Amygdala (tissue), 56 donors: ENCODE data around the gene C10orf62.
"Not testable (repeated sequence)": the region's sequence is repeated elsewhere in the genome, so short reads cannot be mapped to it uniquely, and the experiment has no call there.

Experiments
- DNase-seq, 56 donors: peaks; one replicate each; lab custom pipeline; 2025; lab: John Stamatoyannopoulos, UW

C10orf62 gene

DNA sequence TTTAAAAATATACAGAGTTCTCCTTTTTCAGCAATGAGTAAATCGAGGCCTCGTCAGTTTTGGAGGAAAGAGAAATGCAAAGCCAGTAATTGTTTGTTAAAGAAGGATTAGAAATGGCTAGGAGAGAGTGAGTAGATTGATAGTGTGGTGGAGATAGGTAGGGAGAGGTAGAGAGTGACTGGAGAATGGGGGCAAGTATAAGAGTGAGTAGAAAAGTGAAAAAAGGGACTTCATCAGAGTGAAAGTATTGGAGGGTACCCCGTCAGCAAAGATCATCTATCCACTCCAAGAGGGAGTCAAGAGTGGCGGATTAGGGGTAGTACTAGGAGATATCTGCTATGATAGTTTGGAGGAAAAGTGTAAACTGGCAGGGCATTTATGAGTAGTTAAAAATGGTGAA is 26.2 kb upstream of the C10orf62 start:
- DNase-seq = no peak

DNA sequence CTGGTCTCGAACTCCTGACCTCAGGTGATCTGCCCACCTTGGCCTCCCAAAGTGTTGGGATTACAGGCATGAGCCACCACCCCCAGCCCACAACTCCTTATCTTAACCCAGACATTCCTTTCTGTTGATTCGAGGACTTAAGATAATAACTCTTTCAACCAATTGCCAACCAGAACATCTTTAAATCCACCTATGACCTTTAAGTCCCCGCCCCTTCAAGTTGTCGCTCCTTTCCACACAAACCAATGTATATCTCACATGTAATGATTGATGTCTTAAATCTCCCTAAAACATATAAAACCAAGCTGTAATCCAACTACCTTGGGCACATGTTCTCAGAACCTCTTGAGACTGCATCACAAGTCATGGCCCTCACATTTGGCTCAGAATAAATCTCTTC is 24.7 kb upstream of the C10orf62 start:
- DNase-seq = no peak

DNA sequence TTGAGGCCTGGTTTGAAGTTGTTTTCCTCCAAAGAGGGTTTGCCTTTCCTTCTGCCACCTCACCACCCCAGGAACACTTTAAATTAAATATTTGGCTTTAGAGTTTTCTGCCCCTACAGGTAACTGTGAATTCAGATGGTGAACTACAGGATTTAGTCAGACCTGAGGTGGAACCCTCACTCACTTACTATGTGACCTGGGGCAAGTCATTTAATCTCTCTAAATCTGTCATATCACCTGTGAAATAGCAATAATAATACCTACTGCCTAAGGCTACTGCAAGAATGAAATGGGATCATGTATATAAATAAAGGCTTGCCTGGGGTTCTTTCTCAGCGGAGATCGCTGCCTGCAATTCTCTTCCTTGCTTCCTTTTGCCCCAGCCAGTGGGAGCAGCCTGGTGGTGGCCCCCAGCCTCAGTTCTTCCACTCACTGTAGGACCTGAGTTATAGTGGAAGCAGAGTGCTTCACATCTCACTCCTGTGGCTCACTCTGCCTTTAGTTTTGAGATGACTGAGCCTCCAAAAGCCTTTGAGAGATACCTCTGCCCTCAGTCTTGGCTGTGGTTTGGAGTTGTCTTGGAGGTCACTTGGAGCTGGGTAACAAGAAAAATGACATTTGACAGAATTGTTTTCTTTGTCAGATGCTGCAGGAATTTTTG is 23.1 kb upstream of the C10orf62 start:
- DNase-seq = no peak

DNA sequence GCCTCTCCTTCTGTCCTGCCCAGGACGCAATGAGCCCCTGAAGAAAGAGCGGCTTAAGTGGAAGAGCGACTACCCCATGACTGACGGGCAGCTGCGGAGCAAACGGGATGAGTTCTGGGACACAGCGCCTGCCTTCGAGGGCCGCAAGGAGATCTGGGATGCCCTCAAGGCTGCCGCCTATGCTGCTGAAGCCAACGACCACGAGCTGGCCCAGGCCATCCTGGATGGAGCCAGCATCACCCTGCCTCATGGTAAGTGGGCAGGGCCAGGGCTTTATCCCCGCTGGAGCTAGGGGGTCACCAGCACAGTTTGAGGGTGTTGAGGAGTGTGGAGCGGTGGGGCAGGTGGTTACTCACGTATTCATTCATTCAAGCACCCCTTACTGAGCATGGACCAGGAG is 21.6 kb upstream of the C10orf62 start:
- DNase-seq = no peak

DNA sequence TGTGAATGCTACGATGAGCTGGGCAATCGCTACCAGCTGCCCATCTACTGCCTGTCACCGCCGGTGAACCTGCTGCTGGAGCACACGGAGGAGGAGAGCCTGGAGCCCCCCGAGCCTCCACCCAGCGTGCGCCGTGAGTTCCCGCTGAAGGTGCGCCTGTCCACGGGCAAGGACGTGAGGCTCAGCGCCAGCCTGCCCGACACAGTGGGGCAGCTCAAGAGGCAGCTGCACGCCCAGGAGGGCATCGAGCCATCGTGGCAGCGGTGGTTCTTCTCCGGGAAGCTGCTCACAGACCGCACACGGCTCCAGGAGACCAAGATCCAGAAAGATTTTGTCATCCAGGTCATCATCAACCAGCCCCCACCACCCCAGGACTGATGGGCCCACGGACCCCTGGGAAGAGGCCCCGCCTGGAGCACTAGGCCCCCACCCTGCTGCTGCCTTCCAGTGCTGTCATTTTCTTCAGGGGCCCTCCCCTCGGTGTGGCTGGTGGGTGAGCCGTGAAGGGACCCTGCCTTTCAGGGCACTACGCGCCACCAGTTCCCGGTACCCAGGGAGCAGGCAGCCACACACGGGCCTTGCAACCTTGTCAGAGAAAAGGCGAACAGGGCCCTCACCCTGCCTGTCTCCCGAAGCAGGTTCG is 19.3 kb upstream of the C10orf62 start:
- no peak for DNase-seq

DNA sequence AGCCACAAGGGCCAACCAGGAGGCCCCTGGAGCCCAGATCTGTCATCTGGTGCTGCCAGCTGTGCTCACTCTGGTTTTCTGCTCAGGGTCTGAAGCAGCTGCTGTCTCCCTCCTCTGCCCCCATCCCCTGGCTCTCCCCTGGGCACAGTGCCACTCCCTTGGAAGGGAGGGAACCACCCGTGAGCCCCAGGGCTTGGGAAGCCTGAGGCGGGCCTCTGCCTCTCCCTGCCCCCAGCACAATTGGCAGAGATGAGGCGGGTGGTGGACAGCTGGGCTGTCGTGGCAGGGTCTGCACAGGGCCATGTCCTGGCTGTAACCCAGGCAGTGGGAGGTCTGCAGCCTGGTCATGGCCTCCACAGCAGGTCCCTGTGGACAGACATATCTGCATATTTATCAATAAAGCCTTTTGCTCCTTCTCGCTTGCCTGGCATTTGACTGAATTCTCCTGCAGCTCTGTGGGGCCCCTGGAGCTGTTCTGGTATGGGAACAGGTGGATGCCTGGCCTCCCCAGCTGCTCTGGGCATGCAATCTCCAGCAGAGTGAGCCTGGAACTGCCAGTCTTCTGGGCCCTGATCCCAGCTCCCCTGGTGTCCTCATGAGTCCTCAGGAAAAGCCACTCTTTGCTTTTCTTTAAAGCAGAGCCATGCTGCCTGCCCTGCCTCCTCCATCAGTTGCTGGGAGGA is 18.6 kb upstream of the C10orf62 start:
- DNase-seq = peak in 3 of 56 donors; percentile 8 to 25 (median 24)

DNA sequence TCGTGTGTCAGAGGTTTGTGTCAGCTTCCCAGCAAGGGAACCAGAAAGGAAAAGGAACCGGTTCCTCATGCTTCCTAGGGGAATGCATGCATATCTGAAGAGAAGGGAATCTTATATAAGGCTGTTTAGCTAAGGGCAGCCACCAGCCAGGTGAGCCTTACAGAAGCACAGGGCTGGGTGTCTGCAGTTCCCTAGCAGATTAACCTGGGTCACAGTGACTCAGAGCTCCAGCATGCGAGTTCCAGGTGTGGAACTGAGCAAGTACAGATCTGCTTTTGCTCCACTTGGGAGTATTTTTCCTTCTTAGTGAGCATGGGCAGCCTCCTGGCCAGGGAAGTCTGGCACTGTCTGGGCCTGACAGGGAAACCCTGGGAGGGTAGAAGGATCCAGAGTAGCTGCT is 17.9 kb upstream of the C10orf62 start:
- no peak for DNase-seq

DNA sequence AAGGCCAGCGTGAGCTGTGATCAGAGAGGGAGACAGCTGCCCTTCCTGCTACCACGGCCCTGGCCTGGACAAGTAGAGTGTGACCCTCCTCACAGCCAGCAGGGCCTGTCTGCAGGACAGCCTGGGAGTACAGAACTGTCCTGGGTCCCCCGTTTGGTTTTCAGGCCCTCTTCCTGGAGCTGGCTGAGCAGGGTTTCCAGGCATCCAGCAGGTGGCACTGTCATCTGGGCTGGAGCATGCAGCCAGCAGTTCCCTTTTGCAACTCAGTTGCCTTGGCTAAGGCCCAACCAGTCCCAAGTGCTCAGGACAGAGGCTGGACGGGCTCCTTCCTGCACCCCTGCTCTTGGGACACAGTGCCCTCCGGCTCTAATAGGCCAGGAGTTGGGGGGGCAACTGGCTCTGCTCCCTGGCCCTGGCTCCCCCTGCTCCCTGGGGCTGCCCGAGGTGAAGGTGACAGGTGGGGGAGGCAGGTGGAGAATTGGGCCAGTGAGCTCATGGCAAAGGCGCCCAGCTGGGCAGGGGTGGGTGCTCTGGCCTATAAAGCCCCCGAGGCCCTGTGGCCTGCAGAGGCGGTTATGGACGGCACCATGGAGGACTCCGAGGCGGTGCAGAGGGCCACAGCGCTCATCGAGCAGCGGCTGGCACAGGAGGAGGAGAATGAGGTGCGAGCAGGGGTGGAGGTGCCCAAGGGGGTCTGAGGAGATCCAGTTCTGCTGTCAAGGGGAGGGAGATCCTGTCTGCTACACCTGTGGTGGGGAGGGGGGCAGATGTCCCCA is 17.1 kb upstream of the C10orf62 start, which contains the start of gene ANKRD2:
TSS of gene ANKRD2 (plus strand) at position 566 of the 776 bp plus-strand sequence. CDS start at position 576, 10 bp downstream.
- peak in 48 of 56 donors; percentile 10 to 79 (median 54) for DNase-seq

DNA sequence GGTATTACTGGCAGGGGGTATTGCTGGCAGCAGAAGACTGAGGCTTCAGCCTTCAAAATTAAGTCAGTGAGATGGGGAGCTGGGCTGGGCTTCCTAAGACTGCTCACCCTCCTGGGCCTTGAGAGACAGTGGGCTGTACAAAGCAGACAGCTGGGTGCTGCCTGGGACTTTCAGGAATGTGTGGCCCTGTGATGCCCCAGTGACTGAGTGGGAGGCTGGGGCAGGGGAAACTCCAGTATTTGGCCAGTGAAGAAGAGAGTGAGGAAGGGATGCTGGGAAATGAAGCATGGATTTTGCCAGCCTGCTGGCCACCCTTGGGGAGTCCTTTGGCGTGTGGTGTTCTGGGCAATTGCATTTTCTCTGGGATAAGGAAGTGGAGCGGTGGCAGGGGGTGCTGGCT is 16.5 kb upstream of the C10orf62 start:
- no peak for DNase-seq

DNA sequence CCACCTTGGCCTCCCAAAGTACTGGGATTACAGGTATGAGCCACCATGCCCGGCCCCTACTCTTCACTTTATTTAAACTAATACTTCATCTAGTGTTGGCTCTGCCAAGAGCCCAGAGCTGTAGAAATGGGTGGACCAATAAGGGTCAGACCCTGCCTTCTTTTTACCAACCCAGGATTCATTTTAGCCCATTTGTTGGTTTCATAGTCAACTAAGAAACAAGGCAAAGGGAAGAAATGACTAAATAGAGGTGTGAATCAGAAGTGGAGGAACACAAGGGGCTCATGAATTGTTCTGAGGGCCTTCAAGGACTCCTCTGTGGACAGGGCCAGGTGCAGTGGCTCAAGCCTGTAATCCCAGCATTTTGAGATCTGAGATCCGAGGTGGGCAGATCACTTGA is 15.8 kb upstream of the C10orf62 start:
- DNase-seq = no peak

DNA sequence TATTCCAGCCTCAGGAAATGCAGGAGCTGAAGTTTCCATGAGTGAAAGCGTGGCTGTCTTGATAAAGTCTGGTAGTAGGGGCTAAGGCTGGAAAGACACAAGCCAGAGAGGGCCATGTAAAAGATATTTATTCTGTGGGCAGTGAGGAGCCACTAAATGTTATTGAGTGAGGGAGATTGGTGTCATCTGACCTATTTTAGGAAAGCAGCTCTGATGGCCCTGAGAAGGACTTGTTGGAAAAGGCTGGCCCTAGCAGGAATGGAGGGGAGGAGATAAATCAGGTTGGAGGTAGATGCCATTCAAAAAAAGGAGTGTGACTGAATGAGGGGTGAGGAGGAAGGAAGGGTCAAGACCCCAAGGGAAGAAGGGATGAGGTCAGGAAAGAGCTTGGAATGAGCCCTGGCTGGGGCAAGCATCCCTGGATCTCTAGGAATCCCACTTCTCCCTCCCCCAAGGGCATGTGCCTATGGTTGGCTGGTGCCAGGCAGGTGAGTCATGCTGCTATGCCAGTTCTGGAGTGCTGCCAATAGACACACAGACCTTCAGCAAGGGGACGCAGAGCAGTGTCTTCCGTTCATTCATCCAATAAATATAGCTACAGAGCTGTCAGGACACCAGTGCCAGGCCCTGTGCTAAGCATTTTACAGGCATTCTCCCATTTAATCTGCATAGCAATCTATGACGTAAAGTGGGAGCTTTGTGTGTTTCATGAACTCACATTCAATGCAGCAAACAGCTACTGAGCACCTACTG is 15.0 kb upstream of the C10orf62 start:
- peak in 4 of 56 donors; percentile 10 to 35 (median 16) for DNase-seq

DNA sequence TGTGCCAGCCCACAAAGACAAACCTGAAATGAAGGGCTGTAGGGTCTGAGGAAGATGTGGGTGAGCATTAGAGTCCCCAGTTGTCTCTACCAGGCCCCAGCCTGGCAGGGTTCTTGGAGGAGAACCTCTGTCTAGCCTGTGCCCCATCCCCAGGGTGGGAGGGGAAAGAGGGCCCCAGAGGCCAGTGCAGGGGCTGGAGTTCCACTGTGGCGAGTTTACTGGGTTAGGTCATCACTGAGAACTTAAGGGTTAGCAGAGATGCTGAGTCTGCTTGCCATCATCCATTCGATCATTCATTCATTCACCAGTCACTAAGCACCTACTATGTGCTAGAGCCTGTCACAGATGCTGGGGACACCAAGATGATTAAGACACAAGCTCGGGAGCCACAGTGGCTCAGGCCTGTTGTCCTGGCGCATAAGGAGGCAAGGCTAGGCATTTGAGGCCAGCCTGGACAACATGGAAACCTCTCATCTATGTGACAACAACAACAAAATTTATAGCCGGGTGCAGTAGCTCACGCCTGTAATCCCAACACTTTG is 14.3 kb upstream of the C10orf62 start:
- DNase-seq = no peak

DNA sequence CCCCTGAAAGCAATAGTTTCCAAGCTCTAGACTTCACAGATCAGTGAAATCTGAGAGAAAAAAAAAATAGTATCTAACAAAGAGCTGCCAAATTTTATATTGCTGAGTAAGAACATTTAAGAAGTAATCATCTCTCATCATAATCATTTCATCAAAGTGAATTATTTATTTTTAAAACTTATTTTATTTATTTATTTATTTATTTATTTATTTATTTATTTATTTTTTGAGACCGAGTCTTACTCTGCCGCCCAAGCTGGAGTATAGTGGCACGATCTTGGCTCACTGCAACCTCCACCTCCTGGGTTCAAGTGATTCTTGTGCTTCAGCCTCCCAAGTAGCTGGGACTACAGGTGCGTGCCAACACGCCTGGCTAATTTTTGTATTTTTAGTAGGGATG is 13.0 kb upstream of the C10orf62 start:
- not testable (repeated sequence) for DNase-seq

DNA sequence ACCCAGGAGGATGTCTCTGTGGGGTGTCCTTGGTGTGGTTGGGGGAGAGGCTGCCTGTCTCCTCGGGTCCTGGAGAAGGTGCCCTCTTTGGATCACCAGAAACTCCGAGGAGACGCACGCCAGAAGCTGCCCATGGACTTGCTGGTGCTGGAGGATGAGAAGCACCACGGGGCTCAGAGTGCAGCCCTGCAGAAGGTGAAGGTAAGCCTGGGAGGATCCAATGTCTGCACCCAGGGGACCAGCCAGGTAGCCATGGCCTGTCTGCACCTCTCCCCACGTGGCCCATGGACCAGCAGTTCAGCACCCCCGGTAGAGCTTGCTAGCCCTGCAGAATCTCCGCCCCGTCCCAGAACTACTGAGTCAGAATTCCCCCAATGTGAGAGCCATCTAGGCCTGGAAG is 11.8 kb upstream of the C10orf62 start:
- DNase-seq = no peak

DNA sequence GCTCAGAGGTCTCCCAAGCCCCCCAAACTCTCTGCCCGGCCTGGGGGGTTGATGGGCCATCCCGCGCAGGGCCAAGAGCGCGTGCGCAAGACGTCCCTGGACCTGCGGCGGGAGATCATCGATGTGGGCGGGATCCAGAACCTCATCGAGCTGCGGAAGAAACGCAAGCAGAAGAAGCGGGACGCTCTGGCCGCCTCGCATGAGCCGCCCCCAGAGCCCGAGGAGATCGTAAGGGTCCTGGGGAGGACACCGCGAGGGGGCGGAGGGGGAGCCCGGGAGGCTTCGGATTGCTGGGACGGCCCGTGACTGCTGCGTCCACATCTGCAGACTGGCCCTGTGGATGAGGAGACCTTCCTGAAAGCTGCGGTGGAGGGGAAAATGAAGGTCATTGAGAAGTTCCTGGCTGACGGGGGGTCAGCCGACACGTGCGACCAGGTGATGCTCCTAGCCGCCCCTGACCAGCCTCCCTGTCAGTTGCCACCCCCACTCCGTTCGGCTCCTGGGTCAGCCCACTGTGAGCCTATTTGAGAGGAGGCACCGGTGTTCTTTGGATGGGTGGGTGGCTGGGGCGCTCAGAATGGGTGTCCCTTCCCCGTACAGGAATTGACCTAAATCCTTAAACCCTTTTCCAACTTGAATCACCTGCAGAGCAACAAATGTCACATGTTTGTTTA is 11.2 kb upstream of the C10orf62 start:
- DNase-seq = no peak

DNA sequence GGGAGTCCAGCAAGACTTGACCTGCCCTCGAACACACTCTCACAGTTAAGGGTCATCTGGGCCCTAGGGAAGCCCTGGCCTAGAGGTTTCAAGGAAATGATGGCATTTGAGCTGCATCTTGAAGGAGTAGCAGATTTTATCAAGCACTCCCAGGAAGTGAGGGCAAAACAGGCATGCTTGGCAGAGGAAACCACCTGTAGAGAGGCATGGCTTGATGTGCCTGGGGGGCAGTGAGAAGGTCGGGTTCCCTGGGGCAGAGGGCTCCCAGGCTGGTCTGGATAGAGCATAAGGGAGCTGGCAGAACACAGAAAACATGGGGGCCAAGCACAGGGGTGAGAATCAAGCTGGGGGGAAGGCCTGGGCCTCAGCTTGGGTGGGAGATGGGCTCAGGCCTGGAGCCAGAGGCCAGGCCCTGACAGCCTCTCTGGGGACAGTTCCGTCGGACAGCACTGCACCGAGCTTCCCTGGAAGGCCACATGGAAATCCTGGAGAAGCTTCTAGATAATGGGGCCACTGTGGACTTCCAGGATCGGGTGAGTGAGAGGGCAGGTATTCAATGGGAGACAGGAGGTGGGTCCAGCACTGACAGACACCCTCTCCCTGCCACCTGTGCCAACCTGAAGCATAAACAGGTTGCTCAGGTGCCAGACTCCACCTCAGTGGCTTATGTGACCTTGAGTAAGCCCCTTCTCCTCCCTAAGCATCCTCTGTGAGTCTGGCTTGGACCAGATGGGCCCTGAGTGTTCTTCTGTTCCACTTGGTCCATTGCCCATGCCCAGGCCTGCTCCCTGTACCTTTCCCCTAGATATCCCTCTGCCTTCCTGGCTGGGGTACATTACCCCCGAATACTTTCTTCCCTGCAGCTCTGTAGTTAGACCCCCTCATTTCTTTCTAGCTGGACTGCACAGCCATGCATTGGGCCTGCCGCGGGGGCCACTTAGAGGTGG is 8.8 kb upstream of the C10orf62 start:
- no peak for DNase-seq

DNA sequence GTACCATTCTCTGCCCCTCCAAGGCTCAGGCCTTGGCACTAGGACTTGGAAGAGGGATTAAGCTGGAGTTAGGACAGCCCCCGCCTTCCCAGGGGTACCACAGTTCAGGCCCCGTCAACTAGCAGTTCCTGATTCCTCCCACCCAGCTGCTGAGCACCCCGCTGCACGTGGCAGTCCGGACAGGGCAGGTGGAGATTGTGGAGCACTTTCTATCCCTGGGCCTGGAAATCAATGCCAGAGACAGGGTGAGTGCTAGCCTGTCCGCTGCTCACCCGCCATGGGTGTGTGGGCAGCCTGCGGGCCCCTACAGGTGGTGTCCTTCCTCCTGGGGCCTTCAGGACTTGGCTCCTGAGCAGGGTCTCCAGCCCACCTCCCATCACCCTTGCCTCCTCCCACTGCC is 7.4 kb upstream of the C10orf62 start:
- no peak for DNase-seq

DNA sequence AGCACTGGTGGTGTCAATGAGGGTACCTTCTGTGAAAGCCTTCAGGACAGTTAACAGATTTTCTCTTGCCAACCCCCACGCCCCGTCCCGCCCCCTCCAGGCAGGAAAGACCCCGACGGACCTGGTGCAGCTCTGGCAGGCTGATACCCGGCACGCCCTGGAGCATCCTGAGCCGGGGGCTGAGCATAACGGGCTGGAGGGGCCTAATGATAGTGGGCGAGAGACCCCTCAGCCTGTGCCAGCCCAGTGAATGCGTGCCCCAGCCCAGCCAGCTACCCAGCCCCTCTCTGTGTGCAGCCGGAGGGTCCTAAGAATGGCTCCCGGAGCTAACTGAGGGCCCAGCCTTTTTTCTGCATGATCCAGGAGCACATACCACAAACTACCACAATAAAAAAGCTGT is 6.0 kb upstream of the C10orf62 start:
- no peak for DNase-seq
